ENCODE results near the gene GP1BB. TPM values are rescaled to one million over a fixed set of nuclear protein-coding genes. Genes with fewer than 3 reads are reported as not detected.
A peak's percentile ranks its signal among the peaks of the same experiment; 100 is the strongest.

GP1BB gene
- polyA plus RNA-seq, 4 donors: 0.67 to 2.0 (median 1.3) TPM

DNA sequence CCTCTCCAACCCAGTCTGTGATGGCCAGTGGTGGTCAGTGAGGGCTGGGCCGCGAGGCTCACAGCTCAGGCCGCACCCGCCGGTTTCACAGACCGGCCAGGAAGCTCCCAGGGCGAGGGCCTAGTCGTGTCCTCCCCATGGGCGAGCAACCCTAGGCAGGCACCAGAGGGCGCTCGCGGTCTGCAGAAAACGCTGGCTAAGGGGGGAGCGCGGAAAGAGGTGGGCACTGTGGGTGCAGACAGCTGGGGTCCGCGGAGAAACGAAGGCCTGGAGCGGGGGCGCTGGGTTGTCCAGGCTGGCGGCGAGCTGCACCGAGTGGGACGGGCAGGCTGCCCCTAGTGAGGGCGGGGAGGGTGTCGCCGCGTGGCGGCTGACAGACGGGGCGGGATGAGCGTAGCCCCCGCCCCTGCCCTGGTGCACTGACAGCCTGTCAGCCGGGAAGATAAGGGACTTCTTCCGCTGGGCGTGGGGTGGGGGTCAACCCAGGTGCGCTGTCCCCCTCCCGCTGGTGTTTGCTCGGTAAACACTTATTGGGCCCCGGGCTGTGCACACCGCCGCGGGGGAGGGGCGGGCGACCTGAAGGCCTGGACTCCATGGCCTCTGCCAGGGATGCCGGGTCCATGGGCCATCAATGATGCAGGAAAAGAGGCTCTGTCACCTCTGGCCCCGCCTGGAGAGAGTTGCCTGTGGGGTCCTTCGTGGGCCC, 7.5 kb downstream of the GP1BB start:
- Histone ChIP-seq H3K4me1 (ENCODE audit: control insufficient read depth in 3 of 3, insufficient read depth in 2 of 3, low read depth in 1 of 3, low read length in 2 of 3) (peaks cover 0 to 7% (median 0%) of the 10 kb centered on the region in 3 donors), H3K27me3 (ENCODE audit: control insufficient read depth in 3 of 3, insufficient read depth in 3 of 3, low read length in 3 of 3) (peaks cover 0 to 37% (median 3%) of the 10 kb centered on the region in 3 donors), H3K9me3 (ENCODE audit: control insufficient read depth in 2 of 2, insufficient read depth in 1 of 2, low read depth in 1 of 2, low read length in 1 of 2) (no peaks in the 10 kb centered on the region), H3K27ac (ENCODE audit: low read depth in 1 of 3, low read length in 2 of 3) (no peak overlapping the region), H3K4me3 (ENCODE audit: low read depth in 1 of 3, low read length in 3 of 3) (peak overlapping the region in 2 of 3 donors; percentile 8 to 23), H3K36me3 (ENCODE audit: control insufficient read depth in 3 of 3, insufficient read depth in 2 of 3, low read depth in 1 of 3, low read length in 3 of 3) (no peaks in the 10 kb centered on the region)
- no peak for FAIRE-seq
- DNase-seq: peak; percentile 62 to 87
- 2 to 5% (median 4%) methylated on average over 44 to 48 of the region's 48 CpGs for WGBS, 3 donors

- DNase-seq (no peak), FAIRE-seq (no peak)
- WGBS, 3 donors: 60% methylated on average over 20 to 21 of the region's 21 CpGs
- H3K27me3 ChIP-seq (ENCODE audit: control insufficient read depth in 3 of 3, insufficient read depth in 3 of 3, low read length in 3 of 3): peaks cover 0 to 44% (median 3%) of the 10 kb centered on the region in 3 donors
- no peaks in the 10 kb centered on the region for H3K36me3 ChIP-seq (ENCODE audit: control insufficient read depth in 3 of 3, insufficient read depth in 2 of 3, low read depth in 1 of 3, low read length in 3 of 3)
- H3K9me3 ChIP-seq (ENCODE audit: control insufficient read depth in 2 of 2, insufficient read depth in 1 of 2, low read depth in 1 of 2, low read length in 1 of 2): no peaks in the 10 kb centered on the region
- H3K27ac ChIP-seq (ENCODE audit: low read depth in 1 of 3, low read length in 2 of 3): no peak overlapping the region
- H3K4me3 ChIP-seq (ENCODE audit: low read depth in 1 of 3, low read length in 3 of 3): no peak overlapping the region
- H3K4me1 ChIP-seq (ENCODE audit: control insufficient read depth in 3 of 3, insufficient read depth in 2 of 3, low read depth in 1 of 3, low read length in 2 of 3): peaks cover 0 to 7% (median 0%) of the 10 kb centered on the region in 3 donors
These were observed 8.2 kb downstream of the GP1BB start for GRCh38 chr22:19731361-19732135.

- Histone ChIP-seq H3K27me3 (ENCODE audit: control insufficient read depth in 3 of 3, insufficient read depth in 3 of 3, low read length in 3 of 3) (peaks cover 0 to 53% (median 3%) of the 10 kb centered on the region in 3 donors), H3K4me3 (ENCODE audit: low read depth in 1 of 3, low read length in 3 of 3) (no peak overlapping the region), H3K36me3 (ENCODE audit: control insufficient read depth in 3 of 3, insufficient read depth in 2 of 3, low read depth in 1 of 3, low read length in 3 of 3) (no peaks in the 10 kb centered on the region), H3K4me1 (ENCODE audit: control insufficient read depth in 3 of 3, insufficient read depth in 2 of 3, low read depth in 1 of 3, low read length in 2 of 3) (peaks cover 0 to 7% (median 0%) of the 10 kb centered on the region in 3 donors), H3K9me3 (ENCODE audit: control insufficient read depth in 2 of 2, insufficient read depth in 1 of 2, low read depth in 1 of 2, low read length in 1 of 2) (no peaks in the 10 kb centered on the region), H3K27ac (ENCODE audit: low read depth in 1 of 3, low read length in 2 of 3) (no peak overlapping the region)
- FAIRE-seq: no peak
- 74 to 87% (median 79%) methylated on average over 10 of the region's 10 CpGs for WGBS, 3 donors
- no peak for DNase-seq
These were observed 9.2 kb downstream of the GP1BB start for GRCh38 chr22:19732403-19733113.

GRCh38 chr22:19733755-19734154, 10.4 kb downstream of the GP1BB start:
- peaks cover 0 to 56% (median 3%) of the 10 kb centered on the region in 3 donors for H3K27me3 ChIP-seq (ENCODE audit: control insufficient read depth in 3 of 3, insufficient read depth in 3 of 3, low read length in 3 of 3)
- no peaks in the 10 kb centered on the region for H3K9me3 ChIP-seq (ENCODE audit: control insufficient read depth in 2 of 2, insufficient read depth in 1 of 2, low read depth in 1 of 2, low read length in 1 of 2)
- DNase-seq (no peak), FAIRE-seq (no peak)
- H3K27ac ChIP-seq (ENCODE audit: low read depth in 1 of 3, low read length in 2 of 3): no peak overlapping the region
- H3K4me3 ChIP-seq (ENCODE audit: low read depth in 1 of 3, low read length in 3 of 3): no peak overlapping the region
- WGBS, 3 donors: 57 to 61% (median 61%) methylated on average over 5 of the region's 5 CpGs
- H3K4me1 ChIP-seq (ENCODE audit: control insufficient read depth in 3 of 3, insufficient read depth in 2 of 3, low read depth in 1 of 3, low read length in 2 of 3): peaks cover 0 to 7% (median 0%) of the 10 kb centered on the region in 3 donors
- no peaks in the 10 kb centered on the region for H3K36me3 ChIP-seq (ENCODE audit: control insufficient read depth in 3 of 3, insufficient read depth in 2 of 3, low read depth in 1 of 3, low read length in 3 of 3)

GRCh38 chr22:19734163-19734562, 10.8 kb downstream of the GP1BB start:
- no peak overlapping the region for H3K27ac ChIP-seq (ENCODE audit: low read depth in 1 of 3, low read length in 2 of 3)
- H3K4me3 ChIP-seq (ENCODE audit: low read depth in 1 of 3, low read length in 3 of 3): no peak overlapping the region
- peaks cover 0 to 52% (median 3%) of the 10 kb centered on the region in 3 donors for H3K27me3 ChIP-seq (ENCODE audit: control insufficient read depth in 3 of 3, insufficient read depth in 3 of 3, low read length in 3 of 3)
- 91 to 95% (median 93%) methylated on average over 7 of the region's 7 CpGs for WGBS, 3 donors
- H3K4me1 ChIP-seq (ENCODE audit: control insufficient read depth in 3 of 3, insufficient read depth in 2 of 3, low read depth in 1 of 3, low read length in 2 of 3): peaks cover 0 to 7% (median 0%) of the 10 kb centered on the region in 3 donors
- no peak for DNase-seq
- H3K9me3 ChIP-seq (ENCODE audit: control insufficient read depth in 2 of 2, insufficient read depth in 1 of 2, low read depth in 1 of 2, low read length in 1 of 2): no peaks in the 10 kb centered on the region
- no peak for FAIRE-seq
- H3K36me3 ChIP-seq (ENCODE audit: control insufficient read depth in 3 of 3, insufficient read depth in 2 of 3, low read depth in 1 of 3, low read length in 3 of 3): no peaks in the 10 kb centered on the region

- Histone ChIP-seq H3K9me3 (ENCODE audit: control insufficient read depth in 2 of 2, insufficient read depth in 1 of 2, low read depth in 1 of 2, low read length in 1 of 2) (no peaks in the 10 kb centered on the region), H3K4me1 (ENCODE audit: control insufficient read depth in 3 of 3, insufficient read depth in 2 of 3, low read depth in 1 of 3, low read length in 2 of 3) (peaks cover 0 to 7% (median 0%) of the 10 kb centered on the region in 3 donors), H3K4me3 (ENCODE audit: low read depth in 1 of 3, low read length in 3 of 3) (no peak overlapping the region), H3K27me3 (ENCODE audit: control insufficient read depth in 3 of 3, insufficient read depth in 3 of 3, low read length in 3 of 3) (peaks cover 0 to 47% (median 3%) of the 10 kb centered on the region in 3 donors), H3K27ac (ENCODE audit: low read depth in 1 of 3, low read length in 2 of 3) (no peak overlapping the region), H3K36me3 (ENCODE audit: control insufficient read depth in 3 of 3, insufficient read depth in 2 of 3, low read depth in 1 of 3, low read length in 3 of 3) (no peaks in the 10 kb centered on the region)
- WGBS, 3 donors: 72 to 86% (median 75%) methylated on average over 5 of the region's 5 CpGs
- FAIRE-seq: no peak
- DNase-seq: no peak
These were observed 11.6 kb downstream of the GP1BB start for GRCh38 chr22:19734837-19735382.

DNA sequence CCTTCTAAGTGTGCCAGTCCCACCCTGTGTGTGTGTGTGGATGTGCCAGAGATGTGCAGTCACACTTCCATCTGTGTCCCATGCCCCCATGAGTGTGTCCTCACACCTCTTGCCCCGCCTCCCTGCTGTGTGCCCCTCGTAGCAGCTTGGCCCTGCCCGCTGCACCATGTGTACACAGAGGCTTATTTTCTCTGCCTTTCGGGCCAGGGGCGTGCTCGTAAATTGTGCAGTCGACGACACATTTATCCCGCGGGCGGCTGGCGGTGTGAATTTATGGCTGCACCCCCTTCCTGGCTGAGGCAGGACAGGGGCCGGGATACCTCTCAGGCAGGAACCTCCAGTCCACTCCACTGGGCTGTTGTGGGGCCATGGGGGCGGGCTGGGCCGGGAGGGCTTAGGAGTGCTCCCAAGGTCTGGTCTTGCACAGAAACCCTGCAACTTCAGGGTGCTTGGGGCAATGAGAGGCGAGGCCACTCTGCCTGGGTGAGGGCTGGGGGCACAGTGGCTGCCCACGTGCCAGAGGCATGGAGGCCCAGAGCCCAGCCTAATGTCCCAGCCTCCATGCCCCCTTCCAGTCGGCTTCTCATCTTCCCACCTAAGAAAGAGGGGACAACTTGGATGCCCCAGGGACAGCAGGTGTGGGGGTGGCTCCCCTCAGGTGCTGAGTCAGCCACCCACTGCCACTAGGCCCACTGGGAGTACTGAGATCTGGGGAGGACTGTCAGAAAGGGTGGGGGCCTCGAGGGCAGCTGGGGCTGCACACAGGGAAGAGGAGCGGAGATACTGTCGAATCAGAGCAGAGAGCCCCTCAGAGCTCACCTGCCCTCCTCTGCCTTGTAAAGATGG, 12.5 kb downstream of the GP1BB start:
- FAIRE-seq (no peak), DNase-seq (no peak)
- no peak overlapping the region for H3K27ac ChIP-seq (ENCODE audit: low read depth in 1 of 3, low read length in 2 of 3)
- peaks cover 0 to under 1% (median 0%) of the 10 kb centered on the region in 3 donors for H3K4me1 ChIP-seq (ENCODE audit: control insufficient read depth in 3 of 3, insufficient read depth in 2 of 3, low read depth in 1 of 3, low read length in 2 of 3)
- no peaks in the 10 kb centered on the region for H3K9me3 ChIP-seq (ENCODE audit: control insufficient read depth in 2 of 2, insufficient read depth in 1 of 2, low read depth in 1 of 2, low read length in 1 of 2)
- H3K27me3 ChIP-seq (ENCODE audit: control insufficient read depth in 3 of 3, insufficient read depth in 3 of 3, low read length in 3 of 3): peaks cover 0 to 37% (median 3%) of the 10 kb centered on the region in 3 donors
- H3K4me3 ChIP-seq (ENCODE audit: low read depth in 1 of 3, low read length in 3 of 3): no peak overlapping the region
- H3K36me3 ChIP-seq (ENCODE audit: control insufficient read depth in 3 of 3, insufficient read depth in 2 of 3, low read depth in 1 of 3, low read length in 3 of 3): no peaks in the 10 kb centered on the region
- WGBS, 3 donors: 69 to 77% (median 70%) methylated on average over 17 to 21 of the region's 21 CpGs
